Measurements from ENCODE around the gene KIF6. TPM values are rescaled to one million over a fixed set of nuclear protein-coding genes. Genes with fewer than 3 reads are reported as not detected.

The KIF6 gene
- total RNA-seq, 1 donor from 2014 or later, result not detected

- DNase-seq (ENCODE audit: low spot score), result no peak
- intact Hi-C loops (cut with DNase I), result loop anchor here (10.0 kb wide), 1 partner anchor 1968 kb away; no protein-coding TSS in a partner anchor
Measured at GRCh38 chr6:39347206-39347605, 378.0 kb downstream of the KIF6 start.

GRCh38 chr6:39344821-39345280 lies 380.4 kb downstream of the KIF6 start:
- intact Hi-C loops (cut with DNase I), result loop anchor here (10.0 kb wide), 1 partner anchor 1970 kb away; no protein-coding TSS in a partner anchor
- DNase-seq (ENCODE audit: low spot score), result no peak

DNA sequence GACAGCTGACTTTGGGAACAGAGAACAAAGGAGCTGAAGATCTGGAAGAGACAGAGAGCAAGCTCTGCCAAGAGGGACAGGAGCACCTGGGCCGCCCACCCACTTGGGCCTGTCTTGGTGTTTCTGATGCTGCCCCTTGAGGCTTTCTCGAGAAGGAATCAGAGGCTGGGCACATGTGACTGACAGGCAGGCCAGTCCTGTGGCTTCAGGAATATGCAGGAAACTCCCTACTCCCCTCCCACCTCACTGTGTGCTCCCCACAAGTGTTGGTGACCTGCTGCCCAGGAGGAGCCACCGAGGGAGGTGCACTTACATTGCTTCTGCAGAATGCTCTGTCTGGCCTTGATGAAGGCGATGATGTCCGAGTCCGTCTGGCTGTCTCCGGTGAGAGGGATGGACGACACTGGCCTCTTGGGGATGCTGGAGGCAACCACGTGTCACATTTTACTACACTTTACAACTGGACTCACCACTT lies 381.8 kb downstream of the KIF6 start:
- intact Hi-C loops (cut with DNase I), result loop anchor here (10.0 kb wide), 1 partner anchor 1971 kb away; no protein-coding TSS in a partner anchor
- DNase-seq (ENCODE audit: low spot score), result no peak

- no peak for DNase-seq (ENCODE audit: low spot score)
- intact Hi-C loops (cut with DNase I), result loop anchor here (10.0 kb wide), 1 partner anchor 1972 kb away; no protein-coding TSS in a partner anchor
Measured at GRCh38 chr6:39342692-39343395, 382.4 kb downstream of the KIF6 start.

GRCh38 chr6:39341937-39342336 lies 383.3 kb downstream of the KIF6 start:
- intact Hi-C loops (cut with DNase I), result loop anchor here (10.0 kb wide), 1 partner anchor 1973 kb away; no protein-coding TSS in a partner anchor
- DNase-seq (ENCODE audit: low spot score), result no peak

DNA sequence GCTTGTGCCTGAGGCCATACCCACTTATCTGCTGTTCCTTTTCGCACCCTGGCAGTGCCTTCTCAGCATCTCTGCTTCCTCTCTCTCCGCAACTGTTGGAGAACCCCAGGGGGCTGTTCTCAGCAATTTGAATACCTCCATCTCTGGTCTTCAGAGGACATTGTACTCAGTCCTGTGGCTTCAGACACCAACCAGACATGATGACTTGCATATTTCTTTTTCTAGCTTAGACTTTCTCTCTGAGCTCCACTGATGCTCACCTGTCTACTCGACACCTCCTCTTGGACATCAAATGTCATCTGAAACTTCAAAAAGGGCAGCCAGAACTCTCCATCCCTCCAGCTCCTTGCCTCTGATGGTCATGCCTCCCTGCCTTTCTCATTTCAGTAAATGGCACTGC lies 383.9 kb downstream of the KIF6 start:
- intact Hi-C loops (cut with DNase I), result loop anchor here (10.0 kb wide), 1 partner anchor 1973 kb away; no protein-coding TSS in a partner anchor
- no peak for DNase-seq (ENCODE audit: low spot score)

DNA sequence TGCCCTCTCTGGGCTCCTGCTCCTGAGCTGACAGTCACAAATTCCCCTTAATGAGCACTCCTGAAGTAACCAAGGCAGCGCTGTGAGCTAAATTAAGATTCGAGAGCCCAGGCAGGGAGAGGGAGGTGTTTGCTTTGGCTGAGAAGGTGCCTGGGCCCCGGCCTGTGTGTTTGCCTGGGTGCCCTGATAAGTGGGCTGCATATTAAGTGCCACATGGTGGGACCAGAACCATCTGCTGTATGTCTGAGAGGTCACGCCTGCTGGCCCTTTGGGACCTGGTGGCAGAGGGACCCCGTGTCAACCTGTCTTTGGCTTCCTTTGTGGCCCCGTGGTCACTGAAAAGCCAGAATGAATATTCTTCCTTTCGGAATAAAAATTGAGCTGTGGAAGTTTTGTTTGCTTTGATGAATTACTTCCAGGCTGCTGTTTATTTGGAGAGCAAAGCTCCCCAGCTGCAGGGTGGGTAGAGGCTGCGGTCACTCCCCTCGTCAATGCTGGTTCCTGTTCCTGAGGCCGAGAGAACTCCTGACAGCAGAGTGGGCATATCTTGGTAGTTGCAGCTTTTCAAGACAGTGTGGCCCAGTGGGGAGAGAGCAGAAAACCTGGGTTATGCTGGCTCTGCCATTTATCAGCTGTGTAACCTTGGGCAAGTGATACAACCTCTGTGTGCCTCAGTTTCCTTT lies 385.2 kb downstream of the KIF6 start:
- no peak for DNase-seq (ENCODE audit: low spot score)
- intact Hi-C loops (cut with DNase I), result loop anchor here (10.0 kb wide), 1 partner anchor 1975 kb away; no protein-coding TSS in a partner anchor

- DNase-seq (ENCODE audit: low spot score), result no peak
- intact Hi-C loops (cut with DNase I), result no loop called here
Measured at GRCh38 chr6:39339096-39339867, 385.9 kb downstream of the KIF6 start.

GRCh38 chr6:39338397-39338796 lies 386.8 kb downstream of the KIF6 start:
- intact Hi-C loops (cut with DNase I), result no loop called here
- no peak for DNase-seq (ENCODE audit: low spot score)

- intact Hi-C loops (cut with DNase I), result no loop called here
- DNase-seq (ENCODE audit: low spot score), result no peak
Measured at GRCh38 chr6:39335780-39336545, 389.2 kb downstream of the KIF6 start.

GRCh38 chr6:39333644-39334438 lies 391.4 kb downstream of the KIF6 start:
- intact Hi-C loops (cut with DNase I), result no loop called here
- DNase-seq (ENCODE audit: low spot score), result no peak

DNA sequence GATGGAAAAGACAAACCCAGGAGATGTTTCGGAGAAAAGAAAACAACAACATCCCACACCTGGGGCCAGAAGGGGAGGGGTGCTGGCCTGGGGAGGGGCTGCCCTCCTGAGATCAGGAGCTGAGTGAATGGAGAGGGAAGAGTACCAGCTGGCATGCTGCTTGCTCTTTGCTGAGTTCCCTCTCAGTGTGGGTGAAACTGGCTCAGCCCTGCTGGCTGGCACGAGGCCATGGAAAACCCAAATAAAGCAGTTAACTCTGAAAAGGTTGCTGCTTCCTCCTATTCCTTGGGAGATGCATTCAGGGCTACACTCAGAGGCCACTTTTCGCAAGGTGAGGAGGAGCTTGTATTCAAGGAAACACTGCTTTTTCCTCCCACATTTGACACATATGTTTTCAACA lies 394.7 kb downstream of the KIF6 start:
- intact Hi-C loops (cut with DNase I), result no loop called here

DNA sequence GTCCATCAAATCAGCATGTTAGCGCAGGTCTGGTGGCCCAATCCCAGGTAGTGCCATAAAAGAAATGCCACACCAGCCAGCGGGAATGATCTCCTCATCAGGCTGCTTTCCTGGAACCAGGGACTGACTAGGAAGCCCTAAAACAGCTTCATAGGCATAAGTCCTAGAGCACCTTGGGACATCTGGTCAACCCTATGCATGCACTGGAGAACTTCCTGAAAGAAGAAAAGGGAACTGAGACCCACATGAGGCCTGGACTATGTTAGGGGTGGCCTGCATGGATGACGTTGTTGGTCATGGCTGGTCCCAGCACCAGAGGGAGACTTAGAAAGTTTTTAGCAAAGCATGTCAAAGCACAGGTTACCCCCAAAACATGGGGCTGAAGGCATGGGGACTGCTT lies 395.2 kb downstream of the KIF6 start:
- intact Hi-C loops (cut with DNase I), result no loop called here
- no peak for DNase-seq (ENCODE audit: low spot score)

More for the DNA sequence above, 394.7 kb downstream of the KIF6 start:
- no peak for DNase-seq (ENCODE audit: low spot score)

DNA sequence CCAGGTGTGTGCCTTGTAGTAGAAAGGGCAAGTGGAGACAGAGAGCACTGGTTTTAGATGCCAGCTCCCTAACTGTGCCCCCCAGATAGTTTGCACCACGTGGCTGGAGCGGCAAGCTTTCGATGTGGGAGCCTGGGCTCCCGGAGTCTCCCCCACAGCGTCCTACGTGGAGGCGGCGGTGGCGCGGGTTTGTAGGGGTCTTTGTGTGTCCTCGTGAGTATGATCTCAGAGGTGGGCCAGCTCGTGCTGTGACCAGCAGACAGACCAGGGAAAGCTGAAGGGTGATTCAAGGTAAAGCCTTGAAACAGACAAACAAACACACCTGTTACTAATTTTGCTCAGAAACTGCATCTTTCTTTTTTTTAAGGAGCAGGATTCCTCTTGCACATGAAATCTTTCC lies 397.1 kb downstream of the KIF6 start:
- DNase-seq (ENCODE audit: low spot score), result no peak
- intact Hi-C loops (cut with DNase I), result no loop called here

- DNase-seq (ENCODE audit: low spot score), result no peak
- intact Hi-C loops (cut with DNase I), result no loop called here
Measured at GRCh38 chr6:39327507-39327906, 397.7 kb downstream of the KIF6 start.

GRCh38 chr6:39322306-39322850 lies 402.8 kb downstream of the KIF6 start, which contains the start of gene KCNK16:
KCNK16 (minus strand) TSS chr6:39322702; CDS start chr6:39322540, 162 bp downstream.
- no peak for DNase-seq (ENCODE audit: low spot score)
- intact Hi-C loops (cut with DNase I), result no loop called here

GRCh38 chr6:39321761-39322160 lies 403.4 kb downstream of the KIF6 start:
- no peak for DNase-seq (ENCODE audit: low spot score)
- intact Hi-C loops (cut with DNase I), result no loop called here
